AG09309 (cell line): ENCODE measurements around the gene ZNF274.
A peak's percentile ranks its signal among the peaks of the same experiment; 100 is the strongest.

Experiments used
- DNase-seq: peaks from one replicate; pipeline ENCODE4 v3.0.0-alpha.2; 2010; ENCODE audit warnings: low read depth
- H3K4me3 ChIP-seq: 2 replicates; pipeline ENCODE4 v1.5.1; 2011; ENCODE audit warnings: mild to moderate bottlenecking, low read depth, low read length, moderate library complexity; ENCODE audit not compliant: control insufficient read depth
- TF ChIP-seq, protein P1 (sequence below): IDR thresholded peaks from 2 replicates; pipeline ENCODE4 v1.5.1; 2011; ENCODE audit warnings: mild to moderate bottlenecking, low read depth, low read length, inconsistent platforms; ENCODE audit not compliant: insufficient read depth, control insufficient read depth; ENCODE audit errors: missing control alignments

ZNF274 gene

DNA sequence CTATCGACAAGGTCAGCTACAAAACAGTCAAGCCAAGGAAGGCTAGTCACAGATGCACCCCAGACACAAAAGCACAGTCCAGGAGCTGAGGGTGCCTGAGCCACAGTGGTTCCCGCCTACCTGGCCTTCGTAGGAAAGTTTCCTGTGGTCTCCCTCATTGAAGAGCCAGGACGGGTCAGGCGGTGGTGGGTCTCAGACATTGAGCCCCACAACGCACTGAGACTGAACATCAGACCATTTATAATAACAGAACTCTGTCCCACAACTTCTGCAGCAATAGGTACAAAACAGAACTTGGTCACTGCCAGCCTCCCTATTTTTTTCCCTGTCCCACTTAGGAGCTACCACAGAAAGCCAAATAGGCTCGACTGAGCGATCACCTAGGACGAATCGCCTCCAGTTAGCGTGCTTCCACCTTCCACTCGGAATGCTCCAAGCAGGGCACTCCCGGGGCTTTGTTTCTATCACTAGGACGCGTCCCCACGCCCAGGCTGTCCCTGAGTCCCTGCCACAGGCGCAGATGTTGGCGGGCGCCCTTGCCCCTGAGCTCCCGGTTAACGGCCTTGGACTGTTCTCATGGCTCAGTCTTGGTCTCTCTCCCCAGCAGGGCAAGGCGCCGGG is 45.2 kb downstream of the ZNF274 start:
- peak overlapping the region; percentile 95 for H3K4me3 ChIP-seq
- TF ChIP-seq, protein P1, sequence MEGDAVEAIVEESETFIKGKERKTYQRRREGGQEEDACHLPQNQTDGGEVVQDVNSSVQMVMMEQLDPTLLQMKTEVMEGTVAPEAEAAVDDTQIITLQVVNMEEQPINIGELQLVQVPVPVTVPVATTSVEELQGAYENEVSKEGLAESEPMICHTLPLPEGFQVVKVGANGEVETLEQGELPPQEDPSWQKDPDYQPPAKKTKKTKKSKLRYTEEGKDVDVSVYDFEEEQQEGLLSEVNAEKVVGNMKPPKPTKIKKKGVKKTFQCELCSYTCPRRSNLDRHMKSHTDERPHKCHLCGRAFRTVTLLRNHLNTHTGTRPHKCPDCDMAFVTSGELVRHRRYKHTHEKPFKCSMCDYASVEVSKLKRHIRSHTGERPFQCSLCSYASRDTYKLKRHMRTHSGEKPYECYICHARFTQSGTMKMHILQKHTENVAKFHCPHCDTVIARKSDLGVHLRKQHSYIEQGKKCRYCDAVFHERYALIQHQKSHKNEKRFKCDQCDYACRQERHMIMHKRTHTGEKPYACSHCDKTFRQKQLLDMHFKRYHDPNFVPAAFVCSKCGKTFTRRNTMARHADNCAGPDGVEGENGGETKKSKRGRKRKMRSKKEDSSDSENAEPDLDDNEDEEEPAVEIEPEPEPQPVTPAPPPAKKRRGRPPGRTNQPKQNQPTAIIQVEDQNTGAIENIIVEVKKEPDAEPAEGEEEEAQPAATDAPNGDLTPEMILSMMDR: no peak
- no peak for DNase-seq

DNA sequence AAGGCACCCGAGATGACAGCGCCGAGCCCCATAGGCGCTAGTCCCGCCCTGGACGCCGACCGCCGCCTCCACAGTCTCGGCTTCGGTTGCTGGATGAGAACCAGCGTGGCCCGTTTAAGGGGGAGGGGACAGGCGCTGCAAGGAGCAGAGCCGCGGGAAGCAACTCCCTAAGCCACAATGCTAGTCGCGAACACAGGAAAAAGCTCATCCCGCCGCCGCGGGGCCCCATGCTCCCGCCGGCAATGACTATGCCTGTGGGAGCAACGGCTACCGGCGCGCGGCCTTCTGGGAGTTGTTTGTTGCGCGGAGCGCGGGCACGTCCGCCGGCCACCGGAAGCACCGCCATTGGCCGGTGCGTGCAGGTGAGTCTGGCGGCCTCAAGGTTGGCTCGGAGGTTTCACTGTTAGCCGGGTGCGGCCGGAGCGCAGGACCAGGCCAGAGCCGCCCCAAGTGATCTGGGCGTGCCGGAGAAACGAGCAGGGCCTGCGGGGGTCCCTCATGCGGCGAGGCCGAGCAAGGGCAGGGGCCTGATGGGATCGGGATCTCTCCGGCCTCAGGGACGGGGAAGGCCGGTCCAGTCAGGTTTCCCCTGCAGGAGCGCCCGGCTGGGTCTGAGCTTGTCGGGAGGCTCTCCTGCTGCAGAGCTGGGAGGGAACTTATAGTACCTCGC is 45.9 kb downstream of the ZNF274 start, which contains the start of gene ZNF544:
Gene ZNF544 (plus strand): TSS at position 330 of the 670 bp plus-strand sequence. CDS start 15,110 bp downstream, outside the sequence.
- H3K4me3 ChIP-seq: peak within 1 kb of the TSS; percentile 95
- peak; percentile 16 for DNase-seq
- TF ChIP-seq, protein P1: peak; percentile 36

DNA sequence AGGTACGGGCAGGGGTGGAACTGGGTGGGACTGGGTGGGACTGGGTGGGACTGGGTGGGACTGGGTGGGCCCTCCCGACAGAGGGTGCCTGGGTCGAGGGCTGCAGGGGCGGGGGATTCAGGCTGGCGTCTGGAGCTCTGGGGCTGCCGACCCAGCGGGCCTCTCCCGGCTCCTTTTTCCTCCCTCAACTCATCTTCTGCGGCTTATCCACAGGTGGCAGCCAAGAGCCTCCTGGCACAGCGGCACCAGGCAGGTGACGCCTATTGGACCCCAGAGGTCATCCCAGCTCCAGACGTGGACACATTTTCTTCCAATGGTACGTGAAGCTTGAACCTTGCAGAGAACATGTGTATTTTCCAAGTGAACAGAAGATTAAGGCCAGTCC is 46.4 kb downstream of the ZNF274 start:
- DNase-seq: no peak
- peak overlapping the region; percentile 95 for H3K4me3 ChIP-seq
- TF ChIP-seq, protein P1: peak; percentile 49

DNA sequence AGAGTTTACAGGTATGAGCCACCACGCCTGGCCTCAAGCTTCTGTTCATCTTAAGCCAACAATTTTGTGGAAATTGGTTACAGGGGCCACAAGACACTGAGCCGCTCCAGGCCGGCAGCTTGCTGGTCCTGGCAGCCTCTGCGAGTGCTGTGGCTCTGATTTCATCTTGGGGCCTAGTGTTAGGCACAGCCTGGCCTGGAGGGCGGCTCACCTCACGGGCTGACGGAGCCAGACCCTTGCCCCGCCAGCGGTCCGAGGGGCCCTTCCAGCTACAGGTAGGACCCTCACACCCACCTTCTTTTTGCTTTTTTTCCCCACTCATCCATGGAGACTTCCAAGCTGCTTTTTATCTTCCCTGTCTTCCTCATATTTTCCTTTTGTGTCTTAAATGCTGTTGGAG is 54.5 kb downstream of the ZNF274 start:
- no peak for DNase-seq
- no peak overlapping the region for H3K4me3 ChIP-seq
- TF ChIP-seq, protein P1: no peak

DNA sequence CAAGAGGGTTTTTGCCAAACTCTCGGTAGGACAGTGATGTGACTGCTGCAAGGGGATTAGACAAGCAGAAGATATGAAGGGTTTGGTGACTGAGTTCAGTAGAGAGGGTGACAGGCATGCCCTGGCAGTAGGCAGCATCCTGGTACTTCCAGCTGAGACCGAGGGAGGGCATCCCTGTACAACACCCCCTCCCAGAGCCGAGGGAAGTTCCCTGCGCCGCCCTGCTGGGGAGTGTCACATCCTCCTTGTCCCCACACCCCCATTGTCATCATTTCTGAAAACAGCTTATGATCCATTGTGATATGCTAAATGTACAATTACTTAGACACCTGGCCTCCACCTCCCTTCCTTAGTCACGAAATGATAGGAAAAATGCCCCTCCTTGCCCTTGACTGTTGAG is 60.5 kb downstream of the ZNF274 start:
- DNase-seq: no peak
- TF ChIP-seq, protein P1: no peak
- H3K4me3 ChIP-seq: no peak overlapping the region

DNA sequence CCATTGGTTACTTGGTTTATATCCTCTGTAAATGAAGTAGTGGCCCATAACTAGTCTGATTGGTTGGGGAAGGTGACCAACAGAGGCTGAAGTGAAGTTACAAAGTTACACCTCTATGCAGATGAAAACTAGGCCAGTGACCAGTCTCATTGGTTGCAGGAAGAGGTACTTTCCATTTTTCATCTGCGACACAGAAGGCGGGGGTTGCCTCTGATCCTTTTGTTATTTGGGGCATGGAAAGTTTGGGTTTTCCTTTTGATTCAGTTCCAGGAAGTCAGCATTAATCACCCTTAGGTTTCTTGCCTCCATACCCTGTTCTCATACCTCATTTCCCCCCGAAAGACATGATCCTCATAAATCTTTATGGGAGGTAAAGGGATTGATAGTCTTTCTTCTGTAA is 66.0 kb downstream of the ZNF274 start:
- no peak for DNase-seq
- TF ChIP-seq, protein P1: no peak
- no peak overlapping the region for H3K4me3 ChIP-seq
